H1 (cell line): ENCODE results near the gene RAET1G. TPM values are rescaled to one million over a fixed set of nuclear protein-coding genes. Genes with fewer than 3 reads are reported as not detected.

Experiments
- BCL11A ChIP-seq, 2 experiments: IDR thresholded peaks; one replicate each; pipeline ENCODE4 v1.6.1; 2011; ENCODE audit warnings: low read depth in 2 of 2, low read length in 2 of 2, mild to moderate bottlenecking in 2 of 2
- CTCF ChIP-seq, 3 experiments: IDR thresholded peaks; 1 replicate in 2 of 3; 2 replicates in 1 of 3; pipeline versions ENCODE4 v1.5.1 to v1.6.1; 2011; ENCODE audit warnings: low read length in 3 of 3, mild to moderate bottlenecking in 3 of 3, inconsistent platforms in 2 of 3, low read depth in 1 of 3, moderate library complexity in 1 of 3; ENCODE audit not compliant: insufficient read depth in 1 of 3; ENCODE audit errors: control extremely low read depth in 1 of 3
- GABPA ChIP-seq: IDR thresholded peaks from 2 replicates; pipeline ENCODE4 v1.6.1; 2011; ENCODE audit warnings: mild to moderate bottlenecking, low read length, moderate library complexity, borderline replicate concordance; ENCODE audit not compliant: insufficient read depth
- SP4 ChIP-seq: IDR thresholded peaks from 2 replicates; pipeline ENCODE4 v1.6.1; 2012; ENCODE audit warnings: low read length, inconsistent platforms
- TAF1 ChIP-seq: IDR thresholded peaks from 2 replicates; pipeline ENCODE4 v1.6.1; 2011; ENCODE audit warnings: mild to moderate bottlenecking, low read depth, low read length
- polyA plus RNA-seq, 7 experiments: library from polyadenylated mRNA; depleted of rRNA in 3 of 7; stranded (reverse) in 5 of 7; unstranded in 2 of 7; fragments of >200 nt in 5 of 7; fragments of 200-250 nt in 2 of 7; gene quantifications; 1 replicate in 5 of 7; 2 replicates in 1 of 7; 4 replicates in 1 of 7; pipeline versions ENCODE4 v1.2.1 to v1.2.3, GENCODE V29; 2011 to 2013; ENCODE audit warnings: missing spikeins in 2 of 7, mixed read lengths in 2 of 7
- total RNA-seq: library from RNA; stranded (reverse); fragmentation: NEBNext Ultra II Directional; extraction: Animal tissue kit (Norgen Biotek cat#: 25700); gene quantifications from 2 replicates; pipeline ENCODE4 v1.2.1, GENCODE V29; 2021

Gene RAET1G
- total and polyA plus RNA-seq, 2 of the 8 experiments (the other 6 are each of a cell fraction or from before 2014, with no cell fraction given): 0.08 TPM; not detected in 1

- TF ChIP-seq CTCF (IDR thresholded peaks at IDR 0.05; ENCODE audit: control extremely low read depth in 1 of 3, insufficient read depth in 1 of 3, low read depth in 1 of 3, low read length in 3 of 3): no peak
- TF ChIP-seq BCL11A (IDR thresholded peaks at IDR 0.05; ENCODE audit: low read depth in 2 of 2, low read length in 2 of 2): no peak
- no peak for TF ChIP-seq GABPA
- TF ChIP-seq SP4: no peak
- TF ChIP-seq TAF1: no peak
These were observed 23.4 kb downstream of the RAET1G start (continued) for GRCh38 chr6:149899486-149899885.
